ENCODE data around the gene TCERG1L.
"Not testable (repeated sequence)": the region's sequence is repeated elsewhere in the genome, so short reads cannot be mapped to it uniquely, and the experiment has no call there.

Gene TCERG1L

GRCh38 chr10:131078882-131079280 lies 232.6 kb downstream of the TCERG1L start:
- not testable (repeated sequence) for DNase-seq

GRCh38 chr10:131078131-131078881 lies 233.2 kb downstream of the TCERG1L start:
- no peak for DNase-seq

GRCh38 chr10:131077724-131078123 lies 233.8 kb downstream of the TCERG1L start:
- no peak for DNase-seq

GRCh38 chr10:131077031-131077430 lies 234.5 kb downstream of the TCERG1L start:
- no peak for DNase-seq

- no peak for DNase-seq
Measured at GRCh38 chr10:131076356-131076755, 235.2 kb downstream of the TCERG1L start.

- no peak for DNase-seq
Measured at GRCh38 chr10:131075218-131075770, 236.2 kb downstream of the TCERG1L start.

- no peak for DNase-seq
Measured at GRCh38 chr10:131074682-131075081, 236.8 kb downstream of the TCERG1L start.

- DNase-seq, result no peak
Measured at GRCh38 chr10:131073469-131074035, 238.0 kb downstream of the TCERG1L start.

GRCh38 chr10:131072651-131073468 lies 238.7 kb downstream of the TCERG1L start:
- no peak for DNase-seq

GRCh38 chr10:131071721-131072120 lies 239.8 kb downstream of the TCERG1L start:
- DNase-seq, result no peak

GRCh38 chr10:131070856-131071255 lies 240.7 kb downstream of the TCERG1L start:
- DNase-seq, result no peak

GRCh38 chr10:131068760-131069159 lies 242.8 kb downstream of the TCERG1L start:
- DNase-seq, result no peak

- no peak for DNase-seq
Measured at GRCh38 chr10:131068311-131068710, 243.2 kb downstream of the TCERG1L start.

- no peak for DNase-seq
Measured at GRCh38 chr10:131067690-131068089, 243.8 kb downstream of the TCERG1L start.

GRCh38 chr10:131065673-131066305 lies 245.7 kb downstream of the TCERG1L start:
- no peak for DNase-seq

GRCh38 chr10:131063311-131063710 lies 248.2 kb downstream of the TCERG1L start:
- DNase-seq, result no peak

GRCh38 chr10:131062621-131063260 lies 248.8 kb downstream of the TCERG1L start:
- DNase-seq, result no peak

GRCh38 chr10:131061216-131061615 lies 250.3 kb downstream of the TCERG1L start:
- DNase-seq, result no peak

GRCh38 chr10:131059881-131060280 lies 251.6 kb downstream of the TCERG1L start:
- no peak for DNase-seq

- no peak for DNase-seq
Measured at GRCh38 chr10:131058799-131059198, 252.7 kb downstream of the TCERG1L start.

- no peak for DNase-seq
Measured at GRCh38 chr10:131056781-131057180, 254.7 kb downstream of the TCERG1L start.

- DNase-seq, result no peak
Measured at GRCh38 chr10:131056091-131056579, 255.4 kb downstream of the TCERG1L start.

Measured in bone marrow (tissue), 2 donors.